OCI-LY3 (cell line): ENCODE results near the gene HMGA1.
A peak's percentile ranks its signal among the peaks of the same experiment; 100 is the strongest.

Experiments used
- CTCF ChIP-seq: fragments of 200-600, 300-600 bp; sonication (generic); IDR thresholded peaks from 2 replicates; pipeline ENCODE4 v1.5.1; 2014; ENCODE audit warnings: antibody characterized with exemption, low read length, low read depth
- EZH2phosphoT487 ChIP-seq: fragments of 200-600 bp; shearing (Covaris generic); IDR thresholded peaks from 2 replicates; pipeline ENCODE4 v1.6.1; 2018; ENCODE audit warnings: antibody characterized with exemption, mixed run types, low read depth

- peak; percentile 45 for TF ChIP-seq CTCF
- no peak for TF ChIP-seq EZH2phosphoT487
These were observed 10.1 kb downstream of the HMGA1 start for GRCh38 chr6:34246563-34247391.
